ENCODE measurements around the gene ZNF787.
"Not testable (repeated sequence)": the region's sequence is repeated elsewhere in the genome, so short reads cannot be mapped to it uniquely, and the experiment has no call there.

Gene ZNF787

DNA sequence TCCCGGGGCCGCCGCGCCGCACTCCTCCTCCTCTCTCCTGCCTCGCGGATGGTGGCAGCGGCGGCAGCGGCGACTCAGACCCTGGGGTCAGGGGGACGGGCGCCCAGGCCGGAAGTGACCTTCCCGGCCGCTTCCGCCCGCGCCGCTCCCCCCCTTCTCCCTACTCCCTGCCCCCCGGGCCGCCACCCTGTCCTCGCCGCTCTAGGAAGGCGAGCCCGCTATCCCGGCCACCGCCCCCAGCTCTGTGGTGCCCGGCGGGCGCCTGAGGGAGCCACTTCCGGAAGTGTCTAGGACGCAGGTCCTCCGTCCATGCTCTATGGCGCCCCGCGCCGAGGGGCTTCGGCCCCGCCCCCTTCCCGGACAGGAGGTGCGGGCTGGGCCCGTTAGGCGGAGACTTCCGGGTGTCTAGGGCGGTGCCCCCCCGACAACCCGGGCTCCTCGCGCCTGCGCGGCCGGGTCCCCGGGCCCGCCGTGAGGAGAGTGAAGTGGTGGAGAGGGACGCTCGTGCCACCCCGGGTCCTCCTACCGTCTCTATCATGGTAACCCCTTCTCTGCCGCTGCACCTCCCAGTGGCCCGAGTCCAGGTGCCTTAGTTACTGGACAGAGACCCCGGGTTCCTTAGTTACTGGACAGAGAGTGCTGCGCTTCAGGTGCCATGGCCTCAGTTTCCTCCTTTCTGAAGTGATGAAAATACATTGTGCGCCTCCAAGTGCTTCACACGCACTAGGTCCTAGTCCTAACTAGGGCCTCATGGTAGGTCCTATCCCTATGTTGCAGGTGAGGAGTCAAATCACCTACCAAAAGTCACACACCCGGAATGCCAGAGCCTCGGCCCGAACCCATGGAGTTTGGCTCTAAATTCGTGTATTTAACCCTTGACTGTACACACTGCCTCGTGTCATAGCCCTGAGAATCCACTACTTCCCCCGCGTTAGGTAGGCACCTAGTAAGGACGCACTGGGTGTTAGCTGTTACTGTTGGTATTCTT lies at the start of gene ZNF787:
TSS of gene ZNF787 (minus strand) at position 116 of the 988 bp plus-strand sequence. CDS start 18,078 bp downstream, outside the sequence.
- DNase-seq (ENCODE audit: low read depth), result peak; percentile 97

DNA sequence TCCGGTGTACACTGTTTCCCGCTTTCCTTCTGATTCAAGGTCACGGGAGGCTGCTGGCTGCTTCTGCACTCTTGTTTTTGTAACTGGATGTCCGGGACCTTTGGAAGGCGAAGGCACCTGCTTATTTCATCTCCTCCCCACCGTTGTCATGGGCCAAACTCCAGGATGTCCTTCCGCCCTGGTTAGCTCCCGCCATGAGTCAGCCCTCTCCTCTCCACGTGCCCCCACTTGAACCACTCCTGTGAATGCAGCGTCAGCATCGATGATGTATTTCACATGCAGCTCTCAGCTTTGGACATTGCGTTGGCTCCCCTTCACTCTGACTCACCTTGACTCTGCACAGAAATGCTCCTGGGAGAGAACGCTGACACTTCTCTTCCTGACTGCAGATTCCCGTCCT lies 49.2 kb upstream of the ZNF787 start:
- no peak for DNase-seq (ENCODE audit: low read depth)

DNA sequence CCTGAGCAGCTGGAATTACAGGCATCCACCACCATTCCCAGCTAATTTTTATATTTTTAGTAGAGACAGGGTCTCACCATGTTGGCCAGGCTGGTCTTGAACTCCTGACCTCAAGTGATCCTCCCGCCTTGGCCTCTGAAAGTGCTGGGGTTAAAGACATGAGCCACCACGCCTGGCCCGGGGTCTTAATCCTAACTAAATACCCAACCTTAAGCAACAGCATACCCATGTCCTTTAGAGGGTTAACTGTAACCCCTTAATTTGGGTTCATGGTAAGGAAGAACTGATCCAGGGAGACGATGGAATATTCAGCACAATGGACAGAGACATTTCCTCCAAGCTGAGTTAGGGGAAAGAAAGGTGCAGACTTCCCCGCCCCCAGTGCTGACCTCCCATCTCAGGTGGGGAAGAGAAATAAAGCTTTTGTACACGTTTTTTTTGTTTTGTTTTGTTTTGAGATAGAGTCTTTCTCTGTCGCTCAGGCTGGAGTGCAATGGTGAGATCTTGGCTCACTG lies 46.0 kb upstream of the ZNF787 start:
- DNase-seq (ENCODE audit: low read depth), result no peak

DNA sequence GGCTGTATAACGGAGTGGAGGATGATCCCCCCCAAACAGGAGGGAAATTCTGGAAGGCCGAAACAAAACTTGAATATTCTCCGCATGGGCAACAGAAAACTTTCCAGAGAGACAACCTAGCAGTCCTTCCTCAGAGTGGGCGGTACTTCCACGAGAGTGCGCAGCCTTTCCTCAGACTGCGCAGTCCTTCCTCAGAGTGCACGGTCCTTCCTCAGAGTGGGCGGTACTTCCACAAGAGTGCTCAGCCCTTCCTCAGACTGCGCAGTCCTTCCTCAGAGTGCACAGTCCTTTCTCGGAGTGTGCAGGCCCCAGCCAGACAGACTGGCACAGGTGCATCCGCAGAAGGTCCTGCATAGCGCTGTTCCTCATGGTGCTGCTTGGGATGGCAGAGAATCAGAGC lies 42.0 kb upstream of the ZNF787 start:
- DNase-seq (ENCODE audit: low read depth), result no peak

DNA sequence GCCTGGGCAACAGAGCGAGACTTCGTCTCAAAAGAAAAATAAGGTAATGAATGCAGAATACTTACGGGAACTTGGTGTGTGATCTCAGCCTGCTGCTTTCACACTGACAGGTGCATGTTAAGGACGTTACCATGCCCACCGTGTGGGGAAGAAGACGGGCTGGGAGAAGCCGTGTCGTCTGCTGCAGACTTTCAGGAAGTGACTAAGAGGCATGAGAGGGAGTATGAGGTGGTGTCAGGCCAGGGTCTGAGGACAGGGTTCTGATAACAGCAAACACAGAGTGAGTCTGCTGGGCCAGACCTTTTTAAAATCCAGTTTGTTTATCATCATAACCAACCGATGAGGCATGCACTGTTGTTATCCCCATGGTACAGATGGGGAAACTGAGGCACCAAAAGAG lies 41.2 kb upstream of the ZNF787 start:
- no peak for DNase-seq (ENCODE audit: low read depth)

DNA sequence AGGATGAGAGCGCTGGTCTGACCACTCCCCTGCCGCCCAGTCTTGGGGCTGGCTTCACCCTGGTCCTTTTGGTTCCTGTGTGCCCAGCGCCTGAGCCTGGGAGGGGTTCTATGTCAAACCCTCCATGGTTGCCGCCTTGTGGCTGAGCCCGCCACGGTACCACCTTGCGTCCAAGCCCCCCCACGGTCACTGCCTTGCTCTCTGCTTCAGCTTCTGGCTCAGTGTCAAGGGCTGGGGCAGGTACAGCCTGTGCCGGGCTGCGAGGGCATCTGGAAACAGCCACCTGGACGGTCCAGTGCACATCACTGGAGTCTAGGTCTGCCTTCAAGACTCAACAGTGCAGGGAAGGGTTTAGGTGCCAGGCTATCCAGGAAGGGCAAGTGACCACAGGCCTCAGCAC lies 40.4 kb upstream of the ZNF787 start:
- DNase-seq (ENCODE audit: low read depth), result no peak

DNA sequence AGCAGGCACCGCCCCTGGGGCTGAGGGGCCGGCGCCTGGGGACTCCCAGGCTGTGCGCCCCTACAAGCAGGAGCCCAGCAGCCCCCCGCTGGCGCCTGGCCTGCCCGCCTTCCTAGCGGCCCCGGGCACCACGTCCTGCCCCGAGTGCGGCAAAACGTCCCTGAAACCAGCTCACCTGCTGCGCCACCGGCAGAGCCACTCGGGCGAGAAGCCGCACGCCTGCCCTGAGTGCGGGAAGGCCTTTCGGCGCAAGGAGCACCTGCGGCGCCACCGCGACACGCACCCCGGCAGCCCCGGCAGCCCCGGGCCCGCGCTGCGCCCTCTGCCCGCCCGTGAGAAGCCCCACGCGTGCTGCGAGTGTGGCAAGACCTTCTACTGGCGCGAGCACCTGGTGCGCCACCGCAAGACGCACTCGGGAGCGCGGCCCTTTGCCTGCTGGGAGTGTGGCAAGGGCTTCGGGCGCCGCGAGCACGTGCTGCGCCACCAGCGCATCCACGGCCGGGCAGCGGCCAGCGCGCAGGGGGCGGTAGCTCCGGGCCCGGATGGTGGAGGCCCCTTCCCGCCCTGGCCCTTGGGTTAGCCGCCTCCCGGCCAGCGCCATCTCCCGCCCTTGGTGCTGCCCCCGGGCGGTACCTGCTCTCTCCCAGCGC lies 38.7 kb upstream of the ZNF787 start:
- DNase-seq (ENCODE audit: low read depth), result no peak

DNA sequence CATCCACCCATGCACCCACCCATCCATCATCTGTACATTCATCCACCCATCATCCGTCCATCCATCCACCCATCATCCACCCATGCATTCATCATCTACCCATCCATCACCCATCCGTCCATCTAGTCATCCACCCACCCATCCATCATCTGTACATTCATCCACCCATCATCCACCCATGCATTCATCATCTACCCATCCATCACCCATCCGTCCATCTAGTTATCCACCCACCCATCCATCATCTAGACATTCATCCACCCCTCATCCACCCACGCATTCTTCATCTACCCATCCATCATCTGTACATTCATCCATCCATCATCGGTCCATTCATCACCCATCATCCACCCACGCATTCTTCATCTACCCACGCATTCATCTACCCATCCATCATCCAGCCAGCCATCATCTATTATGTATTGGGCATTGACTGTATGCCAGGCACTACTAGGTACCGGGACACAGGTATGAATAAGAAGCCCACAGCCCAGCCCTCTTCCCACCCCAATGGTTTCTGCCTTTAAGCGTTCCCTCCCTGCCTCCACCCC lies 38.0 kb upstream of the ZNF787 start:
- DNase-seq (ENCODE audit: low read depth), result no peak

DNA sequence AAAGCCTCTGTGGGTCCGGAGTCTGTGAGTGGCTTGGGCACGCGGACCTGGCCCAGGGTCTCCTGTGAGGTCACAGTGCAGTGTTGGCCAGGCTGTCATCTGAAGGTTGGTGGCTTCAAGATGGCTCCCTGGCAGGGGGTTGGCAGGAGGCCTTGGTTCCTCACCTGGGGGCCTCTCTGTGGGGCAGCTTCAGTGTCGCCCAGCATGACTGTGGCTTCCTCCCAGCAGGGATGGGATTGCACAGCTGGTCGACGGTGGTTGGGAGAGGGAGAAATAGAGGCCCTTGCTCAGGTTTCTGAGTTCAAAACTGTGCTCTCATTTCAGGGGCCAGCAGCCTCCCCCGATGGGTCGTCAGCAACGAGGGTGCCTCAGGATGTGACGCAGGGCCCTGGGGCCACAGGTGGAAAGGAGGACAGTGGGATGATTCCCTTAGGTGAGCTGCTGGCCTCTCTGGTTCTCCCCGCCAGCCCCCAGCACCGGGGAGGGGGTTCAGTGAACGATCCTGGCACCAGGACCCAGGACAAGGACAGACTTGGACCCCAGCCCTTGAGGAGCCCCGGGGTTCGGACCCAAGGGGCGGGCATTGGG lies 37.2 kb upstream of the ZNF787 start:
- no peak for DNase-seq (ENCODE audit: low read depth)

DNA sequence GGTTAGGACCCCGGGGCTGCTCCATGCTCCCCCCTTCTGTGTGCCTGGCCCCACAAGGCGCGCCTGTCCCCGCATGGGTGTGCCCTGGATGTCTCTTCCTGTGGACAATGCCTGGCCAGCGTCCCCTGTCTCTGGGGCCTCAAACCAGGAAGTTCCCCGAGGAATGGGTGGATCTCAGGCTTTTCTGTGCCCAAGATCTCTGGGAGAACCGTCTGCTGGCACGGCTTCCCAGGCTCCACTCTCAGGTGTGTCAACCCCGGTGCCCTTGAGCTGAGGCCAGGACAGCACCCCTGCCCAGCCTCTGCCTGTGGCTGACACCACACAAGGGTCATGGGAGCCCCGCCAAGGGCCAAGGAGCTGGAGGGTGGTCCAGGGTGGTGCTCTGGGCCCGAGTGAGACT lies 35.7 kb upstream of the ZNF787 start:
- DNase-seq (ENCODE audit: low read depth), result no peak

DNA sequence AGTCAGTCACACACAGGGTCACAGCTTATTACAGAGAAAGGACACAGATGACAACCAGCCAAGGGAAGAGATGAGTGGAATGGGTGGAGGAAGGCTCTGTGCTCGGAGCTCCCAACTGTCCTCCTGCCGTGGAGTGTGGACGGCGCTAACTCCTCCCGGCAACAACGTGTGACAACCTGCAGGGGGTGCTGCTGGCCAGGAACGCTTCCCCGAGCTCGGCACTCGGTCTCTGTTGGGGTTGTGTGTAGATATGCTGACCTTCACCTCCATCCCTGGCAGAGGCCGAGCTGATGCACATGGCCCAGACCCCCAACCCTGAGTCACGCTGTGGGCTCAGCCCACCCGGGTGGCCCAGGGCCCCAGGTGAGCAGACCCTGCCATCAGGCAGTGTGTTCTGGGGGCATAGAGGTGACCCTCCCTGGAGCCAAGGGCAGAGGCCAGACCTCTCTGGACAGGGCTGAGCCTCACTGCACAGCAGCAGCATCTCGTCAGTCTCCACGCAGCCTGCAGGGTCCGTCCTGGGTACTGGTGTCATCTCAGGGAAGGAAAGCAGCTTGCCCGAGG lies 34.1 kb upstream of the ZNF787 start:
- DNase-seq (ENCODE audit: low read depth), result no peak

DNA sequence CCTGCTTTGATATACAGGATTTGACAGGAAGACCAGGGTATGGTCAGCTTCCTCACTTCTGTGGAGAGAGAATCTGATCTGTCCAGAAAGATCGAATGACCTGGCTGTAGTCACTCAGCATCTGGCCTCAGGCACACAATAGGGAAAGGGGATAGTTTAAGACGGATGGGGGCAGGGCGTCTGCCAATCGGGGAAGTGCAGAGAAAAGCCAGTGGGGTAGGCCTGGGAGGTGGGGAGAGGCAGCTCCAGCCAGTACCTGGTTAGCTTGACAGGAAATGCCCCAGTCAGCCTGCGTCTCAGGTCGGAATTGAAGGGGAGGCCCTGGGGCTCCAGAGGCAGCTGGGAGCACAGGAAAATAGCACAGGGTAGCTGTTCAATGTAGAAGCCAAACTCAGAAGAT lies 32.4 kb upstream of the ZNF787 start:
- DNase-seq (ENCODE audit: low read depth), result no peak

DNA sequence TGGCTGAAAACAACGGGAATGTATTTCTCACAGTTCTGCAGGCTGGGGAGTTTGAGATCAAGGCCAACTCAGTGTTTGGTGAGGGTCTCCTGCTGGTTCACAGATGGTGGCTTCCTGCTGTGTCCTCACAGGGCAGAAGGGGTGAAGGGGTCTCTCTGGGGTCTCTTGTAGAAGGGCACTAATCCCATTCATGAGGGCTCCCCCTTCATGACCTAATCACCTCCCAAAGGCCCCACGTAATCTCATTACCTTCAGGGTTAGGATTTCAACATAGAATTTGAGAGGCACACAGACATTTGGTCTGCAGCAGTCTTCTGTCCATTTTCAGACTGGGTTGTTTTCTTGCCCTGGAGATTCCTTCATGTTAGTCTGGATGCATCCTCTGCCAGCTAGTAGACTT lies 31.5 kb upstream of the ZNF787 start:
- DNase-seq (ENCODE audit: low read depth), result no peak

DNA sequence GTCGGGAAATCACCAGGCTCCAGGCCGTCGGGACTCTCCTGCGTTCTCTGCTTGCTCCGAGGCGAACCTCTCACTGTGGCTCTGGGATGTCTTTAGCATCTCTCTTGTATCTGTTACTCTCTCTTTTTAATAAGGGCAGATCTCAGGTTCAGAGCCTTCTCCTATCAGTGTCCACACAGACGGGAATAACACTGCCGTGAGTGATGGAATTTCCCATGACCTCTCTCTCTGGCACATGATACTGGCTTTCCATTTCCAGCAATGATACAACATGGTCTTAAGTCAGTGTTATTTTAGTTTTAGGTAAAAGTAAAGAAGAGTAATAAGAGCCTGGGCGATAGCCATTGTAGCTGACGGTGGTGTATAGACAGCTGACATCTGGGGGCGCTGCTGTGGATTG lies 29.3 kb upstream of the ZNF787 start:
- DNase-seq (ENCODE audit: low read depth), result no peak

DNA sequence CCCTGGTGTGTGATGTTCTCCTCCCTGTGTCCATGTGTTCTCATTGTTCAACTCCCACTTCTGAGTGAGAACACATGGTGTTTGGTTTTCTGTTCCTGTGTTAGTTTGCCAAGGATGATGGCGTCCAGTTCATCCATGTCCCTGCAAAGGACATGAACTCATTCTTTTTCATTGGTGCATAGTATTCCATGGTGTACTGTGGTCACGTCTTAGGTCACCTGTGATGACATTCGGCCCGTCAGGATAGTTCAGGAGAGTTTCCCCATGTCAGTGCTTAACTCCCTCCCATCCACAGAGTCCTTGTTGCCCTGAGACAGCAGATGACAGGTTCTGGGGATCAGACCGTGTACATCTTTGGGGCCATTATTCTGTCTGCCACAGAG lies 28.6 kb upstream of the ZNF787 start:
- DNase-seq (ENCODE audit: low read depth), result no peak

DNA sequence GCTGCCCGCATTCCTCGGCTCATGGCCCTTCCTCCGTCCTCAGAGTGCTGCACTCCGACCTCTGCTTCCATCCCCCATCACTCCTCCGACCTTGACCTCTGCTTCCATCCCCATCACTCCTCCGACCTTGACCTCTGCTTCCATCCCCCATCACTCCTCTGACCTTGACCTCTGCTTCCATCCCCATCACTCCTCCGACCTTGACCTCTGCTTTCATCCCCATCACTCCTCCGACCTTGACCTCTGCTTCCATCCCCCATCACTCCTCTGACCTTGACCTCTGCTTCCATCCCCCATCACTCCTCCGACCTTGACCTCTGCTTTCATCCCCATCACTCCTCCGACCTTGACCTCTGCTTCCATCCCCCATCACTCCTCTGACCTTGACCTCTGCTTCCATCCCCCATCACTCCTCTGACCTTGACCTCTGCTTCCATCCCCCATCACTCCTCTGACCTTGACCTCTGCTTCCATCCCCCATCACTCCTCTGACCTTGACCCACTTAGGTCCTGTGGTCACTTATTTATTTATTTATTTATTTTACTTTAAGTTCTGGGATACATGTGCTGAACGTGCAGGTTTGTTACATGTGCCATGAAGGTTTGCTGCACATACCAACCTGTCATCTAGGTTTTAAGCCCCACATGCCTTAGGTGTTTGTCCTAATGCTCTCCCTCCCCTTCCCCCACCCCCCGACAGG lies 28.0 kb upstream of the ZNF787 start:
- DNase-seq (ENCODE audit: low read depth), result not testable (repeated sequence)

DNA sequence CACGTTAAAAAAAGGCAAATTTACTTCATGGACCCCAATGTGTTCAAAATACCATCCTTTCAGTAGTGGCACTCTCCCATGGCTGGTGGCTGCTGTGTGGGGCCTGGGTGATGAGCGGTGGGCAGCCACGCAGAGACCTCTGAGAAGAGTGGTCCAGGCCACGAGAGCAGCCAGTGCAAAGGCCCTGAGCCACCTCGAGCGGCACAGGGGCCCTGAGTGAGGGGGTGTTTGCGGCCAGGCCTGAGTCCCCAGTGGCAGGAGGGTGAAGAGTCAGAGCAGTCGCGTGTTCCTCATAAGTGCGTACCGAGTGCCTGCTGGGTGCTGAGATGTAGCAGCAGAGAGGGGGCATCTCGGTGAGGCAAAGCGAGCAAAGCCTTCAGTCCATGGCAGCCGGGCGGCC lies 27.0 kb upstream of the ZNF787 start:
- DNase-seq (ENCODE audit: low read depth), result no peak

DNA sequence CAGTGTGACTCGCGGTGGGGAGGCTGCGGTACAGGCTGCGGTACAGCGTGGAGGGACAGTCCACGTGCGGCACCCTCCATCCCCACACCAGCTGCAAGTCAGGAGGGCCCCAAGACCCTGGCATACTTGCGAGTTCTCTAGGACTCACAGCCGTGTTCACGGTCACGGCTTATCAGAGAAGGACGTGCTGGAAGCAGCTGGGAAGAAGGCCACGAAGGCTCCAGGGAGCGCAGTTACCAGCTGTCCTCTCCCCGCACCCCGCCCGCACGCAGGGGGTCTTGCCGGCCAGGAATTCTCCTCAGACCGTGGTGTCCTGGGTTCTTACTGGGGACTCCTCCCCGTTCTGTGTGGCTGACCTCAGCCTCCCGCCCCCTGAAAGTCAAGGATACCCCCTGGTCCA lies 26.2 kb upstream of the ZNF787 start:
- no peak for DNase-seq (ENCODE audit: low read depth)

DNA sequence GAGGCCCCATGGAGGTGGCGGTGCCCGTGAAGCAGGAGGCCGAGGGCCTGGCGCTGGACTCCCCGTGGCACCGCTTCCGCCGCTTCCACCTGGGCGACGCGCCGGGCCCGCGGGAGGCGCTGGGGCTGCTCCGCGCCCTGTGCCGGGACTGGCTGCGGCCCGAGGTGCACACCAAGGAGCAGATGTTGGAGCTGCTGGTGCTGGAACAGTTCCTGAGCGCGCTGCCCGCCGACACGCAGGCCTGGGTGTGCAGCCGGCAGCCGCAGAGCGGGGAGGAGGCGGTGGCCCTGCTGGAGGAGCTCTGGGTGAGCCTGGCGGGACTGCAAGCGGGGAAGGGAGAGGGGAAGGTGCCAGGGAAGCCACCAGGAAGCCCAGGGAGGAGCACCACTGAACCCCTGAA lies 25.8 kb upstream of the ZNF787 start:
- DNase-seq (ENCODE audit: low read depth), result no peak

DNA sequence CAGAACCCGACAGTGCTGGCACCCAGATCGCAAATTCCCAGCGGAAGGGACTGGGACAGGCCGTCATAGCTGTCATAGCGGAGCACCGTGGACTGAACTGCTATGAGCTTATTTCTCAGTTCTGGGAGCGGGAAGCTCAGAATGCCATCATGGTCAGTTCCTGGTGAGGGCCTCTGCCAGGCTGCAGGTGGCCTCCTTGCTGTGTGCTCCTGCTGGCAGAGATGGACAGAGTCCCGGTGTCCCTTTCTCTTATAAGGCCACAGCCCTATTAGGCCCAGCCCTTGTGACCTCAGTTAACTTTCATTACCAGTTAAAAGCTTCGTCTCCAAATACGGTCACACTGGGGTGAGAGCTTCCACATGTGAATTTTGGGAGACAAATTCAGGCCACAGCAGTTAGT lies 24.6 kb upstream of the ZNF787 start:
- no peak for DNase-seq (ENCODE audit: low read depth)

DNA sequence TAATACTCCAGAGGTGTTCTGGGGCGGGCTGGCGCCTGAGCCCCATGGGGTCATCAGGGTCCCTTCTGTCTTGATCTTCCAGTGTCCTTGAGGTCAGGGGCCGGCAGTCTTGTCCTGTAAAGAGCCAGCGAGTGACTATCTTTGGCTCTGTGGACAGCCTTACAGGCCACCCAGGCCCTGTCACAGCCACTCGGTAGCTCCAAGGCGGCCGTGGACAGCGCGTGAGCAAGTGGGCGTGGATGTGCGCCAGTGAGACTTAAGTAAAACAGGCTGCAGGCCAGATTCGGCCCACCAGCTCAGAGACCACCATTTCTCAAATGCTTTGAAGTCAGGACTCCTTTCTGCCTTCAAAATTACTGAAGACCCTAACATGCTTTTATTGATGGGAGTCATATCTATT lies 23.7 kb upstream of the ZNF787 start:
- no peak for DNase-seq (ENCODE audit: low read depth)

DNA sequence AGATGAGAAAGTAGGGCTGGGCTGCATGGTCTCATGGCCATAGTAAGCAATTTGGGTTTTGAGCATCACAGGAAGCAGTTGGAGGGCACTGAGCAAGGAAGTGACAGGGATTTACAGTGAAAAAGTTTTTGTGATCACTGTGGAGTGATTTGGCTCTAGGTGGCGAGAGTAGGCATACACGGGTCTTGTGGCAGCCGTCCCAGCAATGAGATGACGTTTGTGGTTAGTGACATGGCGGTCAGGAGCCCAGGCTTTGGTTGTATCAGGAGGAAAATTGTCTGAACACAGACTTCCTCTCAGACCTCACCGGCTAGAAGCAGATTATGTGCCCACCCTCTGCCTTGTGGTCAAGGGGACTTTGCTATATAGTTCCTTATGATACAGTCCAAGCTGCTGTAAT lies 23.3 kb upstream of the ZNF787 start:
- no peak for DNase-seq (ENCODE audit: low read depth)

Data from activated gamma-delta T cell treated with anti-CD3 and anti-CD28 coated beads, Interleukin-2, amount 50 U/mL, for 16 hours (primary cell).